IMR-90 (cell line): ENCODE results near the gene KCNJ16. TPM values are rescaled to one million over a fixed set of nuclear protein-coding genes. Genes with fewer than 3 reads are reported as not detected.

Experiments
- ATAC-seq: fragments of 200-7000 bp; cut with Tn5 transposase; 2 replicates; pipeline ENCODE4 v1.9.1; 2020; ENCODE audit warnings: low read depth, mild to moderate bottlenecking, moderate library complexity
- BruUV-seq: library from RNA; stranded (reverse); fragments of 400-500 nt; replicated peaks from 2 replicates; lab custom pipeline; 2021; lab: Mats Ljungman, UMichigan
- CTCF ChIA-PET: fragments of 300-600 bp; formaldehyde crosslinking; extraction: SDS; loops from one replicate; lab custom pipeline; 2021; ENCODE audit warnings: antibody characterized with exemption; lab: Yijun Ruan, JAX
- POLR2A ChIA-PET: fragments of 300-600 bp; sonication (Branson Sonifier 250); formaldehyde crosslinking; loops from one replicate; lab custom pipeline; 2022; ENCODE audit warnings: antibody characterized with exemption; ENCODE audit not compliant: unreplicated experiment; lab: Charles Lee
- DNase-seq: peaks from one replicate; pipeline ENCODE4 v3.0.0; 2013
- H2AFZ ChIP-seq: replicated peaks from 2 replicates; pipeline ENCODE3; 2013; ENCODE audit warnings: low read length, mild to moderate bottlenecking; ENCODE audit not compliant: poor library complexity
- H2AK5ac ChIP-seq: 2 replicates; pipeline ENCODE4 v1.6.1; 2013; ENCODE audit warnings: low read depth, low read length, inconsistent platforms
- H2AK9ac ChIP-seq: replicated peaks from 2 replicates; pipeline ENCODE3; 2013; ENCODE audit warnings: mild to moderate bottlenecking, low read depth, low read length, moderate library complexity; ENCODE audit not compliant: poor library complexity
- H2BK120ac ChIP-seq: 2 replicates; pipeline ENCODE4 v1.6.1; 2013; ENCODE audit warnings: low read depth, low read length, inconsistent platforms
- H2BK15ac ChIP-seq: 3 replicates; pipeline ENCODE4 v1.6.1; 2013; ENCODE audit warnings: low read depth, low read length, inconsistent platforms
- H2BK20ac ChIP-seq: 2 replicates; pipeline ENCODE4 v1.6.1; 2013; ENCODE audit warnings: low read depth, mild to moderate bottlenecking, inconsistent platforms, low read length, moderate library complexity
- H2BK5ac ChIP-seq: 2 replicates; pipeline ENCODE4 v1.6.1; 2013; ENCODE audit warnings: mild to moderate bottlenecking, low read depth, low read length, inconsistent platforms; ENCODE audit not compliant: poor library complexity, severe bottlenecking
- H3K14ac ChIP-seq: replicated peaks from 2 replicates; pipeline ENCODE4 v1.6.1; 2013; ENCODE audit warnings: low read depth, low read length, inconsistent platforms
- H3K18ac ChIP-seq: 2 replicates; pipeline ENCODE4 v1.6.1; 2013; ENCODE audit warnings: low read depth, low read length, control low read depth
- H3K23ac ChIP-seq: 2 replicates; pipeline ENCODE4 v1.6.1; 2013; ENCODE audit warnings: low read depth, low read length, inconsistent platforms
- H3K27ac ChIP-seq: 2 replicates; pipeline ENCODE4 v1.5.1; 2013; ENCODE audit warnings: mild to moderate bottlenecking, control low read depth, low read length; ENCODE audit not compliant: insufficient read depth
- H3K27me3 ChIP-seq: 2 replicates; pipeline ENCODE4 v1.6.1; 2013; ENCODE audit warnings: low read length; ENCODE audit not compliant: control insufficient read depth, insufficient read depth
- H3K36me3 ChIP-seq: 2 replicates; pipeline ENCODE4 v1.6.1; 2013; ENCODE audit warnings: low read length, mixed read lengths; ENCODE audit not compliant: control insufficient read depth, insufficient read depth
- H3K4ac ChIP-seq: 2 replicates; pipeline ENCODE4 v1.6.1; 2013; ENCODE audit warnings: low read depth, low read length, inconsistent platforms
- H3K4me1 ChIP-seq: 2 replicates; pipeline ENCODE4 v1.6.1; 2013; ENCODE audit warnings: low read length, mixed read lengths; ENCODE audit not compliant: control insufficient read depth, insufficient read depth
- H3K4me2 ChIP-seq: 2 replicates; pipeline ENCODE4 v1.6.1; 2013; ENCODE audit warnings: low read depth, mild to moderate bottlenecking, control low read depth, low read length, moderate library complexity
- H3K4me3 ChIP-seq: 2 replicates; pipeline ENCODE4 v1.5.1; 2013; ENCODE audit warnings: low read depth, mild to moderate bottlenecking, control low read depth, low read length, moderate library complexity; ENCODE audit not compliant: insufficient read depth
- H3K56ac ChIP-seq: 2 replicates; pipeline ENCODE4 v1.6.1; 2013; ENCODE audit warnings: low read length, inconsistent platforms; ENCODE audit not compliant: insufficient read depth; ENCODE audit errors: extremely low read depth
- H3K79me1 ChIP-seq, 2 experiments: 2 replicates each; pipeline ENCODE4 v1.6.1; 2013; ENCODE audit warnings: low read length in 2 of 2, inconsistent platforms in 1 of 2, low read depth in 1 of 2
- H3K9ac ChIP-seq: 2 replicates; pipeline ENCODE4 v1.6.1; 2013; ENCODE audit warnings: low read depth, low read length, control low read depth
- H3K9me1 ChIP-seq: 2 replicates; pipeline ENCODE4 v1.6.1; 2013; ENCODE audit warnings: low read length, inconsistent platforms; ENCODE audit not compliant: insufficient read depth
- H3K9me3 ChIP-seq: 2 replicates; pipeline ENCODE4 v1.6.1; 2013; ENCODE audit warnings: low read length; ENCODE audit not compliant: control insufficient read depth, insufficient read depth
- H4K20me1 ChIP-seq: 2 replicates; pipeline ENCODE4 v1.6.1; 2013; ENCODE audit warnings: low read length, inconsistent platforms; ENCODE audit not compliant: insufficient read depth
- H4K5ac ChIP-seq: 2 replicates; pipeline ENCODE4 v1.6.1; 2013; ENCODE audit warnings: mild to moderate bottlenecking, low read depth, low read length, control low read depth
- H4K8ac ChIP-seq, 2 experiments: 2 replicates each; pipeline ENCODE4 v1.6.1; 2013; ENCODE audit warnings: low read depth in 2 of 2, low read length in 2 of 2, control low read depth in 1 of 2, inconsistent platforms in 1 of 2
- H4K91ac ChIP-seq: 2 replicates; pipeline ENCODE4 v1.6.1; 2013; ENCODE audit warnings: low read depth, low read length, inconsistent platforms; ENCODE audit not compliant: insufficient read depth
- CHD1 ChIP-seq: IDR thresholded peaks from 2 replicates; pipeline ENCODE4 v1.6.1; 2012; ENCODE audit warnings: low read depth, low read length, improper control_type of control experiment
- ELK1 ChIP-seq: fragments of 150-350 bp; IDR thresholded peaks from 2 replicates; pipeline ENCODE4 v1.6.1; 2016; ENCODE audit warnings: low read depth, mild to moderate bottlenecking, low read length, moderate library complexity, borderline replicate concordance
- MAFK ChIP-seq: IDR thresholded peaks from 2 replicates; pipeline ENCODE4 v1.6.1; 2012; ENCODE audit warnings: low read depth, low read length, improper control_type of control experiment
- MAZ ChIP-seq: IDR thresholded peaks from 2 replicates; pipeline ENCODE4 v1.6.1; 2012; ENCODE audit warnings: low read depth, mild to moderate bottlenecking, low read length, improper control_type of control experiment, moderate library complexity, borderline replicate concordance
- MXI1 ChIP-seq: IDR thresholded peaks from 2 replicates; pipeline ENCODE4 v1.6.1; 2012; ENCODE audit warnings: low read depth, mild to moderate bottlenecking, low read length, moderate library complexity, borderline replicate concordance
- NFE2L2 ChIP-seq: fragments of 150-350 bp; IDR thresholded peaks from 2 replicates; pipeline ENCODE4 v1.6.1; 2016; ENCODE audit warnings: low read depth, mild to moderate bottlenecking, low read length
- POLR2A ChIP-seq: IDR thresholded peaks from 2 replicates; pipeline ENCODE4 v1.6.1; 2012; ENCODE audit warnings: mild to moderate bottlenecking, low read depth, low read length
- RFX5 ChIP-seq: IDR thresholded peaks from 2 replicates; pipeline ENCODE4 v1.8.0; 2012; ENCODE audit warnings: low read depth, mild to moderate bottlenecking, low read length, moderate library complexity
- WGBS, 2 experiments: methylation state at CpG; one replicate each; pipeline versions ENCODE4 v1.1.5 to v1.1.7; 2013; ENCODE audit warnings: missing lambda C conversion rate in 2 of 2; ENCODE audit not compliant: insufficient read length in 1 of 2; ENCODE audit errors: extremely low coverage in 2 of 2; 5-methylcytosine and 5-hydroxymethylcytosine counted together
- dilution Hi-C: fragments of 300-500 bp; cut with HindIII; formaldehyde crosslinking; loops from one replicate; pipeline ENCODE4 v1.14.3; 2018; ENCODE audit warnings: low sequenced_read_pairs; ENCODE audit not compliant: unreplicated experiment
- in situ Hi-C: fragments of 300-500 bp; cut with MboI; formaldehyde crosslinking; loops from 3 replicates; pipeline ENCODE4 v1.14.3; 2019; ENCODE audit warnings: low sequenced_read_pairs, inconsistent platforms, mixed read lengths
- intact Hi-C: fragments of 100-400 bp; cut with micrococcal nuclease; formaldehyde crosslinking; loops from 2 replicates; pipeline ENCODE4 v1.10.0; 2022
- polyA plus RNA-seq, 3 experiments: library from polyadenylated mRNA; depleted of rRNA; stranded (reverse); fragments of >200 nt; gene quantifications; 2 replicates each; pipeline ENCODE4 v1.2.3, GENCODE V29; 2012; ENCODE audit warnings: low replicate concordance in 1 of 3
- total RNA-seq: library from RNA; depleted of rRNA; stranded (reverse); fragments of >200 nt; gene quantifications from 2 replicates; pipeline ENCODE4 v1.2.3, GENCODE V29; 2012
- TF ChIP-seq, protein P1 (sequence below): fragments of 150-350 bp; IDR thresholded peaks from 2 replicates; pipeline ENCODE4 v1.6.1; 2017; ENCODE audit warnings: mild to moderate bottlenecking, antibody characterized with exemption, low read length, low read depth

The KCNJ16 gene
- total and polyA plus RNA-seq, 2 of the 4 experiments (the other 2 are of a cell fraction): not detected

GRCh38 chr17:70158180-70158579, 83.2 kb downstream of the KCNJ16 start:
- Histone ChIP-seq H3K27ac (no peak overlapping the region), H3K36me3 (no peaks in the 10 kb centered on the region), H3K23ac (no peak overlapping the region), H3K4me3 (no peak overlapping the region), H4K91ac (no peak overlapping the region), H2AK9ac (no peak overlapping the region), H3K4me1 (no peaks in the 10 kb centered on the region), H3K56ac (no peak overlapping the region), H4K8ac (no peak overlapping the region), H3K9me3 (no peaks in the 10 kb centered on the region), H2BK5ac (no peak overlapping the region), H2BK120ac (no peak overlapping the region), H3K79me1 (no peaks in the 10 kb centered on the region), H4K20me1 (no peaks in the 10 kb centered on the region), H3K14ac (no peak overlapping the region), H2BK15ac (no peak overlapping the region), H3K18ac (no peak overlapping the region), H3K9me1 (no peaks in the 10 kb centered on the region), H4K5ac (no peak overlapping the region), H2AFZ (no peak overlapping the region), H3K27me3 (no peaks in the 10 kb centered on the region), H3K9ac (no peak overlapping the region), H3K4me2 (no peak overlapping the region), H3K4ac (no peak overlapping the region), H2BK20ac (no peak overlapping the region), H2AK5ac (no peak overlapping the region)
- TF ChIP-seq MAZ (no peak), ELK1 (no peak), MXI1 (no peak), POLR2A (no peak), CHD1 (no peak), RFX5 (no peak), NFE2L2 (no peak), MAFK (no peak)
- TF ChIP-seq, protein P1, sequence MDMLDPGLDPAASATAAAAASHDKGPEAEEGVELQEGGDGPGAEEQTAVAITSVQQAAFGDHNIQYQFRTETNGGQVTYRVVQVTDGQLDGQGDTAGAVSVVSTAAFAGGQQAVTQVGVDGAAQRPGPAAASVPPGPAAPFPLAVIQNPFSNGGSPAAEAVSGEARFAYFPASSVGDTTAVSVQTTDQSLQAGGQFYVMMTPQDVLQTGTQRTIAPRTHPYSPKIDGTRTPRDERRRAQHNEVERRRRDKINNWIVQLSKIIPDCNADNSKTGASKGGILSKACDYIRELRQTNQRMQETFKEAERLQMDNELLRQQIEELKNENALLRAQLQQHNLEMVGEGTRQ: no peak
- no CpG with 5 or more reads among the region's 4 CpGs for WGBS, 2 experiments
- in situ Hi-C loops (no loop called here), dilution Hi-C loops (no loop called here), intact Hi-C loops (no loop called here)
- BruUV-seq: no TSS peak
- ChIA-PET CTCF (no interaction called here), POLR2A (no interaction called here)
- ATAC-seq (no peak), DNase-seq (no peak)
